Body of pancreas (tissue), 4 donors: ENCODE data around the gene EREG. TPM values are rescaled to one million over a fixed set of nuclear protein-coding genes. Genes with fewer than 3 reads are reported as not detected.
"Not testable (repeated sequence)": the region's sequence is repeated elsewhere in the genome, so short reads cannot be mapped to it uniquely, and the experiment has no call there.

ENCODE experiments used
- ATAC-seq: fragments of 150-250 bp; one replicate; pipeline ENCODE4 v1.9.1; 2016
- DNase-seq, 4 donors: peaks; one replicate each; pipeline ENCODE4 v3.0.0-alpha.2; 2019
- H3K27ac ChIP-seq, 4 donors: fragments of 200-600 bp; sonication (generic); 1 replicate in 3 of 4; 2 replicates in 1 of 4; pipeline versions ENCODE4 v1.5.1 to v1.6.1; 2016 to 2019; ENCODE audit warnings: mild to moderate bottlenecking in 1 of 4, mixed read lengths in 1 of 4, moderate library complexity in 1 of 4
- H3K27me3 ChIP-seq, 2 donors: fragments of 200-600 bp; sonication (generic); one replicate each; pipeline ENCODE4 v1.6.0; 2016; ENCODE audit warnings: mild to moderate bottlenecking in 1 of 2
- H3K36me3 ChIP-seq, 2 donors: fragments of 200-600 bp; sonication (generic); replicated peaks in 1 of 2; 2 replicates each; pipeline ENCODE4 v1.5.1; 2016; ENCODE audit warnings: low read depth in 2 of 2; ENCODE audit not compliant: insufficient read depth in 1 of 2
- H3K4me1 ChIP-seq: fragments of 200-600 bp; sonication (generic); one replicate; pipeline ENCODE4 v1.6.0; 2016
- H3K4me3 ChIP-seq, 2 donors: fragments of 200-600 bp; sonication (generic); 1 replicate in 1 of 2; 2 replicates in 1 of 2; pipeline ENCODE4 v1.5.1; 2016 to 2019
- H3K9me3 ChIP-seq, 3 donors: fragments of 200-600 bp; sonication (generic); 1 replicate in 2 of 3; 2 replicates in 1 of 3; pipeline ENCODE4 v1.5.1; 2016
- CTCF ChIP-seq, 7 experiments: fragments of 450-650 bp in 4 of 7; fragments of 200-600 bp in 3 of 7; sonication (generic) in 3 of 7; IDR thresholded peaks; one replicate each; pipeline ENCODE4 v1.5.1; 2016 to 2019; ENCODE audit warnings: antibody characterized with exemption in 7 of 7
- POLR2A ChIP-seq, 3 donors: fragments of 450-650 bp; IDR thresholded peaks; one replicate each; pipeline ENCODE4 v1.6.1; 2016; ENCODE audit warnings: antibody characterized with exemption in 3 of 3, mild to moderate bottlenecking in 2 of 3
- WGBS, 2 donors: methylation state at CpG; one replicate each; pipeline ENCODE4 v1.1.5; 2017; 5-methylcytosine and 5-hydroxymethylcytosine counted together
- intact Hi-C: fragments of 100-400 bp; cut with DNase I; formaldehyde crosslinking; loops from one replicate; pipeline ENCODE4 v1.15.1; 2023
- total RNA-seq, 2 donors: library from RNA; depleted of rRNA; stranded (reverse); fragments of >200 nt; gene quantifications; one replicate each; pipeline ENCODE4 v1.1.0, GENCODE V29; 2016

Gene EREG
- total RNA-seq, 2 donors from 2014 or later: not detected

GRCh38 chr4:74391890-74392475, 27.0 kb downstream of the EREG start:
- Histone ChIP-seq H3K27me3 (no peaks in the 10 kb centered on the region), H3K4me3 (no peak overlapping the region), H3K27ac (no peak overlapping the region), H3K9me3 (no peaks in the 10 kb centered on the region), H3K36me3 (no peaks in the 10 kb centered on the region), H3K4me1 (no peaks in the 10 kb centered on the region)
- DNase-seq: no peak
- intact Hi-C loops: no loop called here
- TF ChIP-seq CTCF (IDR thresholded peaks at IDR 0.05) (no peak), POLR2A (IDR thresholded peaks at IDR 0.05) (no peak)
- no peak for ATAC-seq
- 81 to 87% methylated on average over 2 of the region's 2 CpGs for WGBS, 2 donors

DNA sequence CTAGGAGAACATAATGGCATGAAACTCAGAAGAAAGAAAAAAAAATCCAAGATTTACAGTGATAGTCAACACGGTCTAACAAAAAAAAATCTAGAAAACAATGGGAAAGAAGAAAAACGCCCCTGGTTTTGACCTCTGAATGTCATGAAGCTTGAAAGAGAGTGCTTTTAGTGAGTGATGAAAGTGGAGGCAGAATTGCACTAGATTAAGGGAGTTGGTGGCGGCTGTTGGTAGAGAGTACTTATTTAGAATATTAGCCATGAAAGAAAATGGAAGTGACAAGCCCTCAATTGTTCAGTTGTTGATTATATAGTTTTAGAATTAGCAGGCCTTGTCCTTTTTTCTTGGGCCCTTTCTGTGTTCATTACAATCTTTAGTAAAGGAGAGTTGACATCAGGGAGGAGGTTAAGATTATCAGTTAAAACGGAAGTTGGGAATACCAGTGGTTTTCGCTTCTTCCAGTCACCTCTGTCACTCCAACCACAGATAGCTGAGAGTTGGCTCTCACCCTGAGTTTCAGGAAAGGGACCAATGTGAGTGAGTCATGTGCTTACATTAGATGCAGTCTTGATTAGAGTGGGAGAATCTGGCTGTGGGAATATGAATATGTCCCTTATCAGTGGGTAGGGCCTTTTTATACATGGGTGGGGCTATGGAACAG, 29.7 kb downstream of the EREG start:
- ATAC-seq: no peak
- TF ChIP-seq CTCF (IDR thresholded peaks at IDR 0.05): no peak
- TF ChIP-seq POLR2A (IDR thresholded peaks at IDR 0.05): no peak
- Histone ChIP-seq H3K36me3 (no peaks in the 10 kb centered on the region), H3K4me3 (no peak overlapping the region), H3K27me3 (no peaks in the 10 kb centered on the region), H3K27ac (no peak overlapping the region), H3K9me3 (no peaks in the 10 kb centered on the region), H3K4me1 (no peaks in the 10 kb centered on the region)
- no peak for DNase-seq
- intact Hi-C loops: no loop called here
- 73 to 77% methylated on average over 5 of the region's 5 CpGs for WGBS, 2 donors

GRCh38 chr4:74395633-74396032, 30.7 kb downstream of the EREG start:
- WGBS, 2 donors: 29 to 37% methylated on average over 2 of the region's 2 CpGs
- Histone ChIP-seq H3K4me3 (no peak overlapping the region), H3K4me1 (no peaks in the 10 kb centered on the region), H3K36me3 (no peaks in the 10 kb centered on the region), H3K27me3 (no peaks in the 10 kb centered on the region), H3K9me3 (no peaks in the 10 kb centered on the region), H3K27ac (no peak overlapping the region)
- no peak for DNase-seq
- ATAC-seq: no peak
- no peak for TF ChIP-seq POLR2A (IDR thresholded peaks at IDR 0.05)
- no peak for TF ChIP-seq CTCF (IDR thresholded peaks at IDR 0.05)
- intact Hi-C loops: no loop called here

DNA sequence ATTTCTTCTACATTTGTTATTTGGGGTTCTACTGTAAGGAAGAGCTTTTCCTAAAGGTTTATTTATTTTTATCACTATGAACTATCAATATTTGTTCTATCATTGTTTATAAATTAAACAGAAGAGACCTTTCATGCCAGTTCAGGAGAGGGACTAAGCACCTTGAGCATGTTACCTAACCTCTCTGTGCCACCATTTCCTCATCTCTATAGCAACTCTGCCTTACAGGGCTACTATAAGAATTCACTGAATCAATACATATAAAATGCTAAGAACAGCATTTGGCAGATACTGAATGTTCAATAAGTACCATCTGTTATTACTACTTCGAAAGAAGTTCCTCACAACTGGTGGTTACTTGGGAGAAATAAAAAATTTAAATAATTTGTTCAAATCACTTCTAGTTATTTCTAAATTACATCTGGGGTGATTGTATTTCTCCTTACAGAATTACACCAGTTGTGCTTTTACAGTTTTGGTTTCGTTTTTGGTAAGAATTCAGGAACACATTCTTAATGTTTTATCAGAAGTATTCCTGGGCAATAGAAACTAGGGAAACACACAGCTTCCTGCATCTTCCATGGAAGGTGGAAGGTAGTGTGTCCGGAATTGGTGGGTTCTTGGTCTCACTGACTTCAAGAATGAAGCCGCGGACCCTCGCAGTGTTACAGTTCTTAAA, 32.9 kb downstream of the EREG start:
- Histone ChIP-seq H3K4me3 (no peak overlapping the region), H3K9me3 (no peaks in the 10 kb centered on the region), H3K27ac (no peak overlapping the region), H3K27me3 (no peaks in the 10 kb centered on the region), H3K36me3 (no peaks in the 10 kb centered on the region), H3K4me1 (no peaks in the 10 kb centered on the region)
- DNase-seq: no peak
- TF ChIP-seq CTCF (IDR thresholded peaks at IDR 0.05) (no peak), POLR2A (IDR thresholded peaks at IDR 0.05) (no peak)
- WGBS, 2 donors: 69% methylated on average over 6 of the region's 6 CpGs
- no peak for ATAC-seq
- intact Hi-C loops: no loop called here

- ATAC-seq, H3K9me3 ChIP-seq, H3K27me3 ChIP-seq, intact Hi-C loops, H3K4me1 ChIP-seq, H3K4me3 ChIP-seq, H3K36me3 ChIP-seq, DNase-seq, H3K27ac ChIP-seq: not testable (repeated sequence)
- 92 to 100% methylated on average over 1 to 32 of the region's 32 CpGs for WGBS, 2 donors
These were observed 34.1 kb downstream of the EREG start for GRCh38 chr4:74398894-74399589.
